ENCODE results near the gene C1orf198. TPM values are rescaled to one million over a fixed set of nuclear protein-coding genes. Genes with fewer than 3 reads are reported as not detected.

Gene C1orf198
- total RNA-seq, 1 donor from 2014 or later: 32.9 TPM

DNA sequence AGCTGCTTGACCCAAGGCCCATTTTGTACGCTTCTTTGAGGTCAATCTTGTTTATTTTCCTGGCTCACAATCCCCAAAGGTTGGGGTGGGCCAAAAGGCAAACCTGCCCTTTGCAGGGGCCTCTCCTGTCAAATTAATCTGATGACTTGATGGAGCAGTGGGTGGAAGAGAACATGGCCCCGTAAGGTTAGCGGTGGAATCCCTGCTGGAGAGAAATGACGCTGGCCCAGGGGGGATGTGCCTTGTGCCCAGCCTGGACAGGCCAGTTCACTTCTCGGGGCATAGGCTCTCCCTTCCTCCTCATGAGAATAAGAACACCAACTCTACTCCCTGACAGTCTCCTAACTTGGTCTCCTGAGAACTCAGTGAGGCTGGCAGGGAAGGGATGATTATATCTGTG, 40.5 kb downstream of the C1orf198 start:
- H3K4me3 ChIP-seq (ENCODE audit: low read length in 3 of 3): no peak overlapping the region
- H3K9ac ChIP-seq (ENCODE audit: low read depth in 1 of 3, low read length in 3 of 3): no peak overlapping the region
- no peaks in the 10 kb centered on the region for H3K9me3 ChIP-seq (ENCODE audit: control insufficient read depth in 3 of 3, low read length in 3 of 3)
- H3K27me3 ChIP-seq (ENCODE audit: control insufficient read depth in 3 of 3, insufficient read depth in 3 of 3, low read length in 3 of 3): no peaks in the 10 kb centered on the region
- H3K27ac ChIP-seq (ENCODE audit: low read depth, low read length): no peak overlapping the region
- H3K36me3 ChIP-seq (ENCODE audit: control insufficient read depth in 3 of 3, insufficient read depth in 3 of 3, low read length in 3 of 3): no peaks in the 10 kb centered on the region
- H3K4me1 ChIP-seq (ENCODE audit: control insufficient read depth in 3 of 3, insufficient read depth in 3 of 3, low read length in 3 of 3): peaks cover 47 to 55% (median 49%) of the 10 kb centered on the region in 3 donors

- peaks cover 53 to 60% (median 54%) of the 10 kb centered on the region in 3 donors for H3K4me1 ChIP-seq (ENCODE audit: control insufficient read depth in 3 of 3, insufficient read depth in 3 of 3, low read length in 3 of 3)
- no peaks in the 10 kb centered on the region for H3K36me3 ChIP-seq (ENCODE audit: control insufficient read depth in 3 of 3, insufficient read depth in 3 of 3, low read length in 3 of 3)
- H3K27ac ChIP-seq (ENCODE audit: low read depth, low read length): peak overlapping the region; percentile 5
Measured at GRCh38 chr1:230827081-230827681, 41.1 kb downstream of the C1orf198 start.

GRCh38 chr1:230826166-230826875, 42.0 kb downstream of the C1orf198 start:
- no peaks in the 10 kb centered on the region for H3K36me3 ChIP-seq (ENCODE audit: control insufficient read depth in 3 of 3, insufficient read depth in 3 of 3, low read length in 3 of 3)
- no peaks in the 10 kb centered on the region for H3K27me3 ChIP-seq (ENCODE audit: control insufficient read depth in 3 of 3, insufficient read depth in 3 of 3, low read length in 3 of 3)
- H3K4me3 ChIP-seq (ENCODE audit: low read length in 3 of 3): peak overlapping the region; percentile 2 to 55 (median 49)
- H3K27ac ChIP-seq (ENCODE audit: low read depth, low read length): peak overlapping the region; percentile 92
- peak overlapping the region in 1 of 3 donors; percentile 72 for H3K9ac ChIP-seq (ENCODE audit: low read depth in 1 of 3, low read length in 3 of 3)
- peaks cover 58 to 68% (median 60%) of the 10 kb centered on the region in 3 donors for H3K4me1 ChIP-seq (ENCODE audit: control insufficient read depth in 3 of 3, insufficient read depth in 3 of 3, low read length in 3 of 3)
- H3K9me3 ChIP-seq (ENCODE audit: control insufficient read depth in 3 of 3, low read length in 3 of 3): no peaks in the 10 kb centered on the region

More at GRCh38 chr1:230827081-230827681, 41.1 kb downstream of the C1orf198 start:
- Histone ChIP-seq H3K27me3 (ENCODE audit: control insufficient read depth in 3 of 3, insufficient read depth in 3 of 3, low read length in 3 of 3) (no peaks in the 10 kb centered on the region), H3K9me3 (ENCODE audit: control insufficient read depth in 3 of 3, low read length in 3 of 3) (no peaks in the 10 kb centered on the region), H3K4me3 (ENCODE audit: low read length in 3 of 3) (no peak overlapping the region), H3K9ac (ENCODE audit: low read depth in 1 of 3, low read length in 3 of 3) (no peak overlapping the region)

DNA sequence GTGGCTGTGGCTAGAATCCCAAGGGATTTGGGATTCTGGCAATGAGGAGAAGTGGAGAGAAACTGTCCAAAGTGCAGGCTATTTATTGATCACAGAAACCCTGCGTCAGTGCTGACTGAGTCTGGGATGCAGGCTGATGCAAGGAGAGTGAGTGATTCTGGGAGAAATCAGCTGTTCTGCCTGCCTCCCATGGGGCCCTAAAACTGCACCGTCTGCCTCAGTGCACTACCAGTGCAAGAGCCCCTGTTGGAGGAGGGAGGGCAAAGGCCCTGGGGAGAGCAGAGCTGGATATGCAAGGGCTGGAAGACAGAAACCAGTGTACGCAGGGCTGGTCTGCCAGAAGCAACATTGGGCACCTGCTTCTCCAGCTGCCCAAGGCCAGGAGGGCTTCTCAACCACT, 42.6 kb downstream of the C1orf198 start:
- Histone ChIP-seq H3K4me1 (ENCODE audit: control insufficient read depth in 3 of 3, insufficient read depth in 3 of 3, low read length in 3 of 3) (peaks cover 58 to 68% (median 62%) of the 10 kb centered on the region in 3 donors), H3K27ac (ENCODE audit: low read depth, low read length) (peak overlapping the region; percentile 92), H3K9ac (ENCODE audit: low read depth in 1 of 3, low read length in 3 of 3) (peak overlapping the region; percentile 57 to 72 (median 61)), H3K4me3 (ENCODE audit: low read length in 3 of 3) (peak overlapping the region; percentile 2 to 55 (median 49)), H3K36me3 (ENCODE audit: control insufficient read depth in 3 of 3, insufficient read depth in 3 of 3, low read length in 3 of 3) (no peaks in the 10 kb centered on the region), H3K27me3 (ENCODE audit: control insufficient read depth in 3 of 3, insufficient read depth in 3 of 3, low read length in 3 of 3) (no peaks in the 10 kb centered on the region), H3K9me3 (ENCODE audit: control insufficient read depth in 3 of 3, low read length in 3 of 3) (no peaks in the 10 kb centered on the region)

GRCh38 chr1:230824919-230825721, 43.2 kb downstream of the C1orf198 start:
- no peaks in the 10 kb centered on the region for H3K27me3 ChIP-seq (ENCODE audit: control insufficient read depth in 3 of 3, insufficient read depth in 3 of 3, low read length in 3 of 3)
- H3K4me3 ChIP-seq (ENCODE audit: low read length in 3 of 3): peak overlapping the region; percentile 2 to 55 (median 49)
- H3K9ac ChIP-seq (ENCODE audit: low read depth in 1 of 3, low read length in 3 of 3): peak overlapping the region; percentile 57 to 72 (median 61)
- no peaks in the 10 kb centered on the region for H3K9me3 ChIP-seq (ENCODE audit: control insufficient read depth in 3 of 3, low read length in 3 of 3)
- peaks cover 58 to 68% (median 62%) of the 10 kb centered on the region in 3 donors for H3K4me1 ChIP-seq (ENCODE audit: control insufficient read depth in 3 of 3, insufficient read depth in 3 of 3, low read length in 3 of 3)
- no peaks in the 10 kb centered on the region for H3K36me3 ChIP-seq (ENCODE audit: control insufficient read depth in 3 of 3, insufficient read depth in 3 of 3, low read length in 3 of 3)
- H3K27ac ChIP-seq (ENCODE audit: low read depth, low read length): peak overlapping the region; percentile 92

- Histone ChIP-seq H3K27ac (ENCODE audit: low read depth, low read length) (peak overlapping the region; percentile 92), H3K27me3 (ENCODE audit: control insufficient read depth in 3 of 3, insufficient read depth in 3 of 3, low read length in 3 of 3) (no peaks in the 10 kb centered on the region), H3K36me3 (ENCODE audit: control insufficient read depth in 3 of 3, insufficient read depth in 3 of 3, low read length in 3 of 3) (no peaks in the 10 kb centered on the region), H3K4me3 (ENCODE audit: low read length in 3 of 3) (peak overlapping the region in 1 of 3 donors; percentile 25), H3K4me1 (ENCODE audit: control insufficient read depth in 3 of 3, insufficient read depth in 3 of 3, low read length in 3 of 3) (peaks cover 58 to 68% (median 62%) of the 10 kb centered on the region in 3 donors), H3K9ac (ENCODE audit: low read depth in 1 of 3, low read length in 3 of 3) (peak overlapping the region in 2 of 3 donors; percentile 57 to 72), H3K9me3 (ENCODE audit: control insufficient read depth in 3 of 3, low read length in 3 of 3) (no peaks in the 10 kb centered on the region)
Measured at GRCh38 chr1:230824551-230824918, 43.8 kb downstream of the C1orf198 start.

DNA sequence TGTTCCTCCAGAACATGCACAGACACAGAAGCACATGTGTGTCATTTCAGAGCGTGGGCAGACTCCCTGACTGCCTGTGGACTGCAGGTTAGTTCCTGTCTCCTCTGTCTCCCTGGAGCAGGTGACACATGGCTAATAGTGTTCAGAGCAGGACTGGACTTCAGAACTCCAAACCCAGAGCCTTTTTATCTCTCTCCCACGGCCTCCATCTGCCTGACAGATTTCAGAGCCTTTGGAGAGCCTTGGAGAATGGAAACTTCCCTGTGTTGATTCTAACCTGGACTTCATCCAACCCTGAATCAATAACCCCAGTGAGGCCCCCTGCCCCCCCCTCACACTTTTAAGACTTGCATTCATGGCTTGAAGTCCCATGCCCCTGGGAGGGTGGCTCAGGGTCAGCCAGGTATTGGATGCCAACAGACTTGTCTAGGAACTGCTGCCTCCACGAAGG, 44.4 kb downstream of the C1orf198 start:
- Histone ChIP-seq H3K9me3 (ENCODE audit: control insufficient read depth in 3 of 3, low read length in 3 of 3) (no peaks in the 10 kb centered on the region), H3K9ac (ENCODE audit: low read depth in 1 of 3, low read length in 3 of 3) (no peak overlapping the region), H3K36me3 (ENCODE audit: control insufficient read depth in 3 of 3, insufficient read depth in 3 of 3, low read length in 3 of 3) (no peaks in the 10 kb centered on the region), H3K4me3 (ENCODE audit: low read length in 3 of 3) (no peak overlapping the region), H3K4me1 (ENCODE audit: control insufficient read depth in 3 of 3, insufficient read depth in 3 of 3, low read length in 3 of 3) (peaks cover 58 to 68% (median 62%) of the 10 kb centered on the region in 3 donors), H3K27ac (ENCODE audit: low read depth, low read length) (peak overlapping the region; percentile 92), H3K27me3 (ENCODE audit: control insufficient read depth in 3 of 3, insufficient read depth in 3 of 3, low read length in 3 of 3) (no peaks in the 10 kb centered on the region)

- no peaks in the 10 kb centered on the region for H3K27me3 ChIP-seq (ENCODE audit: control insufficient read depth in 3 of 3, insufficient read depth in 3 of 3, low read length in 3 of 3)
- H3K9me3 ChIP-seq (ENCODE audit: control insufficient read depth in 3 of 3, low read length in 3 of 3): no peaks in the 10 kb centered on the region
- H3K4me3 ChIP-seq (ENCODE audit: low read length in 3 of 3): no peak overlapping the region
- peak overlapping the region; percentile 92 for H3K27ac ChIP-seq (ENCODE audit: low read depth, low read length)
- H3K4me1 ChIP-seq (ENCODE audit: control insufficient read depth in 3 of 3, insufficient read depth in 3 of 3, low read length in 3 of 3): peaks cover 58 to 68% (median 62%) of the 10 kb centered on the region in 3 donors
- no peak overlapping the region for H3K9ac ChIP-seq (ENCODE audit: low read depth in 1 of 3, low read length in 3 of 3)
- no peaks in the 10 kb centered on the region for H3K36me3 ChIP-seq (ENCODE audit: control insufficient read depth in 3 of 3, insufficient read depth in 3 of 3, low read length in 3 of 3)
Measured at GRCh38 chr1:230823426-230823825, 44.9 kb downstream of the C1orf198 start.

GRCh38 chr1:230822092-230822581, 46.2 kb downstream of the C1orf198 start:
- Histone ChIP-seq H3K27me3 (ENCODE audit: control insufficient read depth in 3 of 3, insufficient read depth in 3 of 3, low read length in 3 of 3) (no peaks in the 10 kb centered on the region), H3K27ac (ENCODE audit: low read depth, low read length) (peak overlapping the region; percentile 18), H3K9ac (ENCODE audit: low read depth in 1 of 3, low read length in 3 of 3) (no peak overlapping the region), H3K4me1 (ENCODE audit: control insufficient read depth in 3 of 3, insufficient read depth in 3 of 3, low read length in 3 of 3) (peaks cover 49 to 56% (median 56%) of the 10 kb centered on the region in 3 donors), H3K4me3 (ENCODE audit: low read length in 3 of 3) (no peak overlapping the region), H3K36me3 (ENCODE audit: control insufficient read depth in 3 of 3, insufficient read depth in 3 of 3, low read length in 3 of 3) (no peaks in the 10 kb centered on the region), H3K9me3 (ENCODE audit: control insufficient read depth in 3 of 3, low read length in 3 of 3) (no peaks in the 10 kb centered on the region)
